Smooth muscle cell (in vitro differentiated cells): ENCODE results near the gene ADRA2A. TPM values are rescaled to one million over a fixed set of nuclear protein-coding genes. Genes with fewer than 3 reads are reported as not detected.

Experiments
- DNase-seq: peaks from one replicate; lab custom pipeline; 2025; ENCODE audit not compliant: unreplicated experiment; lab: John Stamatoyannopoulos, UW
- H2AFZ ChIP-seq: fragments of 200-600 bp; sonication (generic); 2 replicates; pipeline ENCODE4 v1.6.0; 2016; ENCODE audit warnings: antibody characterized with exemption, low read depth, mild to moderate bottlenecking
- H3F3A ChIP-seq: fragments of 200-600 bp; sonication (generic); 2 replicates; pipeline ENCODE4 v1.6.0; 2017; ENCODE audit warnings: antibody characterized with exemption, low read depth
- H3K27ac ChIP-seq: fragments of 200-600 bp; sonication (generic); 2 replicates; pipeline ENCODE4 v1.5.1; 2016; ENCODE audit warnings: low read depth, mild to moderate bottlenecking
- H3K27me3 ChIP-seq: fragments of 200-600 bp; sonication (generic); 2 replicates; pipeline ENCODE4 v1.6.1; 2016; ENCODE audit warnings: low read depth, mild to moderate bottlenecking
- H3K36me3 ChIP-seq: fragments of 200-600 bp; sonication (generic); 2 replicates; pipeline ENCODE4 v1.5.1; 2016; ENCODE audit warnings: low read depth
- H3K4me1 ChIP-seq: fragments of 200-600 bp; sonication (generic); 2 replicates; pipeline ENCODE4 v1.5.1; 2016; ENCODE audit warnings: low read depth
- H3K4me2 ChIP-seq: fragments of 200-600 bp; sonication (generic); 2 replicates; pipeline ENCODE4 v1.6.0; 2016; ENCODE audit warnings: mild to moderate bottlenecking
- H3K4me3 ChIP-seq: fragments of 200-600 bp; sonication (generic); 2 replicates; pipeline ENCODE4 v1.5.1; 2016; ENCODE audit warnings: mild to moderate bottlenecking
- H3K79me2 ChIP-seq: fragments of 200-600 bp; sonication (generic); 2 replicates; pipeline ENCODE4 v1.6.0; 2016; ENCODE audit warnings: low read depth, mild to moderate bottlenecking
- H3K9ac ChIP-seq: fragments of 200-600 bp; sonication (generic); 2 replicates; pipeline ENCODE4 v1.6.0; 2016; ENCODE audit warnings: low read depth
- H3K9me3 ChIP-seq: fragments of 200-600 bp; sonication (generic); replicated peaks from 2 replicates; pipeline ENCODE4 v1.5.1; 2016; ENCODE audit warnings: low read depth
- H4K20me1 ChIP-seq: fragments of 200-600 bp; sonication (generic); 2 replicates; pipeline ENCODE4 v1.6.0; 2016; ENCODE audit warnings: low read depth
- CTCF ChIP-seq: fragments of 200-600 bp; sonication (generic); IDR thresholded peaks from 2 replicates; pipeline ENCODE4 v1.5.1; 2017; ENCODE audit warnings: borderline replicate concordance, mild to moderate bottlenecking, antibody characterized with exemption; ENCODE audit not compliant: insufficient read depth, poor library complexity, severe bottlenecking
- WGBS: methylation state at CpG from one replicate; pipeline ENCODE4 v1.1.7; 2016; ENCODE audit warnings: low lambda C conversion rate; 5-methylcytosine and 5-hydroxymethylcytosine counted together
- polyA plus RNA-seq: library from polyadenylated mRNA; unstranded; fragments of >200 nt; fragmentation: Nextera tagmentation; extraction: Ambion mirVana; gene quantifications from 2 replicates; pipeline ENCODE4 v1.2.1, GENCODE V29; 2016
- total RNA-seq: library from RNA; depleted of rRNA; stranded (reverse); fragments of >200 nt; gene quantifications from 2 replicates; pipeline ENCODE4 v1.2.3, GENCODE V29; 2014

The ADRA2A gene
- total and polyA plus RNA-seq, 2 experiments from 2014 or later: 0.67 to 3.8 TPM

GRCh38 chr10:111108441-111108840, 31.6 kb downstream of the ADRA2A start:
- TF ChIP-seq CTCF: no peak
- WGBS: 97% methylated on average over 6 of the region's 6 CpGs
- no peak for DNase-seq

GRCh38 chr10:111109501-111110242, 32.8 kb downstream of the ADRA2A start:
- H3K4me3 ChIP-seq: no peak overlapping the region
- H2AFZ ChIP-seq: no peak overlapping the region
- TF ChIP-seq CTCF: no peak
- H3K9ac ChIP-seq: no peak overlapping the region
- 79% methylated on average over 8 of the region's 8 CpGs for WGBS
- no peaks in the 10 kb centered on the region for H3F3A ChIP-seq
- no peak for DNase-seq
- H3K79me2 ChIP-seq: no peaks in the 10 kb centered on the region
- no peaks in the 10 kb centered on the region for H3K36me3 ChIP-seq
- H3K9me3 ChIP-seq: no peaks in the 10 kb centered on the region
- H3K4me1 ChIP-seq: no peaks in the 10 kb centered on the region
- H3K4me2 ChIP-seq: no peak overlapping the region
- peaks cover 2% of the 10 kb centered on the region for H3K27me3 ChIP-seq
- H4K20me1 ChIP-seq: no peaks in the 10 kb centered on the region
- no peak overlapping the region for H3K27ac ChIP-seq

More at GRCh38 chr10:111108441-111108840, 31.6 kb downstream of the ADRA2A start:
- H3K27ac ChIP-seq: no peak overlapping the region
- no peaks in the 10 kb centered on the region for H3K9me3 ChIP-seq
- no peak overlapping the region for H2AFZ ChIP-seq
- H3K79me2 ChIP-seq: no peaks in the 10 kb centered on the region
- peaks cover 4% of the 10 kb centered on the region for H3K27me3 ChIP-seq
- H3K4me1 ChIP-seq: no peaks in the 10 kb centered on the region
- H3K9ac ChIP-seq: no peak overlapping the region
- H3K36me3 ChIP-seq: no peaks in the 10 kb centered on the region
- no peaks in the 10 kb centered on the region for H3F3A ChIP-seq
- no peaks in the 10 kb centered on the region for H4K20me1 ChIP-seq
- H3K4me3 ChIP-seq: no peak overlapping the region
- H3K4me2 ChIP-seq: no peak overlapping the region

- Histone ChIP-seq H3K9me3 (no peaks in the 10 kb centered on the region), H3K36me3 (no peaks in the 10 kb centered on the region), H3K4me3 (no peak overlapping the region), H4K20me1 (no peaks in the 10 kb centered on the region), H2AFZ (no peak overlapping the region), H3K27me3 (no peaks in the 10 kb centered on the region), H3K4me1 (no peaks in the 10 kb centered on the region), H3F3A (no peaks in the 10 kb centered on the region), H3K79me2 (no peaks in the 10 kb centered on the region), H3K9ac (no peak overlapping the region), H3K4me2 (no peak overlapping the region), H3K27ac (no peak overlapping the region)
- TF ChIP-seq CTCF: no peak
- DNase-seq: no peak
- 88% methylated on average over 3 of the region's 3 CpGs for WGBS
Observed at GRCh38 chr10:111110771-111111170, 33.9 kb downstream of the ADRA2A start.

GRCh38 chr10:111112333-111112732, 35.5 kb downstream of the ADRA2A start:
- H2AFZ ChIP-seq: no peak overlapping the region

More at GRCh38 chr10:111112333-111112732, 35.5 kb downstream of the ADRA2A start:
- no peak overlapping the region for H3K4me2 ChIP-seq
- H3F3A ChIP-seq: no peaks in the 10 kb centered on the region
- H3K9me3 ChIP-seq: no peaks in the 10 kb centered on the region
- no peaks in the 10 kb centered on the region for H3K36me3 ChIP-seq
- H3K9ac ChIP-seq: no peak overlapping the region
- H3K79me2 ChIP-seq: no peaks in the 10 kb centered on the region
- TF ChIP-seq CTCF: no peak
- no peaks in the 10 kb centered on the region for H3K27me3 ChIP-seq
- H3K4me1 ChIP-seq: no peaks in the 10 kb centered on the region
- H3K27ac ChIP-seq: no peak overlapping the region
- no peak for DNase-seq
- 84% methylated on average over 1 of the region's 1 CpG for WGBS
- no peak overlapping the region for H3K4me3 ChIP-seq
- H4K20me1 ChIP-seq: no peaks in the 10 kb centered on the region
